Esophagus squamous epithelium (tissue), 4 donors: ENCODE data around the gene LCK.

ENCODE experiments used
- POLR2A ChIP-seq, 4 donors: fragments of 450-650 bp; IDR thresholded peaks; one replicate each; pipeline ENCODE4 v1.6.1; 2017; ENCODE audit warnings: antibody characterized with exemption in 4 of 4, mild to moderate bottlenecking in 4 of 4, moderate library complexity in 3 of 4
- TF ChIP-seq, protein P1 (sequence below), 6 experiments: fragments of 450-650 bp in 4 of 6; fragments of 200-600 bp in 2 of 6; sonication (generic) in 2 of 6; IDR thresholded peaks; one replicate each; pipeline ENCODE4 v1.5.1; 2016 to 2019; ENCODE audit warnings: antibody characterized with exemption in 6 of 6, mild to moderate bottlenecking in 4 of 6, moderate library complexity in 4 of 6

DNA sequence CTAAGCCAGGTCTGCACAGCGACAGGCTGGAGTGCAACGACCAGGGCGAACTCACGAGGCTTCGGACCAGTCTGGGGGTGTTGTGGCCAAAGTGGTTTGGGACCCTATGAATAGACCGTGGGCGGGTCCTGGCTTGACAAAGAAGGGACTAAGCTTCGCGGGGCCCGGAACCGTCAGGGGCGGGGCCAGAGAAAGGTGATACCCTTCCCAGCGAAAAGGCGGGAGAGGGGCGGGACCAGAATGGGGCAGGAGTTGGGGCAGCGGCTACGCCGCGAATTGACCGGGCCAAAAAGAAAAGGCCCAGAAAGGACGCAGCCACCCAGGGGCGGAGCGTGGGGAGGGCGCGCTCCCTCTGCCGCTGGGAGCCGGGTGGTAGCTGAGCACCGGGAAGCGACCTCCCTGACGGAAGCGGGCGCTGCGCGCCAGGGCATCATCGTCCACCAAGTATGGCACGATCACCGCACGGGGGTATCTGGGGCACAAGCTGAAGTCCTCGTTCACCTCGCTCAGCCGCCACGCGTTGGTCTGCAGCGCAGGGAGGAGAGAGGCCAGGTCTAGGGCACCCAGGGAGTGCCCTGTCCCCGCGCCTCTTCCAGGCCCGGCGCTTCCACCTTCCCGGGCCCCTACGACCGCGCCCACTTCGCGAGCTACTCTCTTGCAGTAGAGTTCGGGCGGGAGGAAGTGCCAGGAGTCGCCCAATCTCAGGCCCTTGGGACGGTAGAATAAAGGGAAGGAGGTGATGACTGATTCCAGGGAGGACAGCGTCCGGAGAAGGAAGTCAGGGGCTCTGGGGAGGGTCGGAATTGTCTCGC, 10.7 kb upstream of the LCK start:
- peak in 1 of 4 donors; percentile 63 for TF ChIP-seq POLR2A (IDR thresholded peaks at IDR 0.05)
- TF ChIP-seq, protein P1, sequence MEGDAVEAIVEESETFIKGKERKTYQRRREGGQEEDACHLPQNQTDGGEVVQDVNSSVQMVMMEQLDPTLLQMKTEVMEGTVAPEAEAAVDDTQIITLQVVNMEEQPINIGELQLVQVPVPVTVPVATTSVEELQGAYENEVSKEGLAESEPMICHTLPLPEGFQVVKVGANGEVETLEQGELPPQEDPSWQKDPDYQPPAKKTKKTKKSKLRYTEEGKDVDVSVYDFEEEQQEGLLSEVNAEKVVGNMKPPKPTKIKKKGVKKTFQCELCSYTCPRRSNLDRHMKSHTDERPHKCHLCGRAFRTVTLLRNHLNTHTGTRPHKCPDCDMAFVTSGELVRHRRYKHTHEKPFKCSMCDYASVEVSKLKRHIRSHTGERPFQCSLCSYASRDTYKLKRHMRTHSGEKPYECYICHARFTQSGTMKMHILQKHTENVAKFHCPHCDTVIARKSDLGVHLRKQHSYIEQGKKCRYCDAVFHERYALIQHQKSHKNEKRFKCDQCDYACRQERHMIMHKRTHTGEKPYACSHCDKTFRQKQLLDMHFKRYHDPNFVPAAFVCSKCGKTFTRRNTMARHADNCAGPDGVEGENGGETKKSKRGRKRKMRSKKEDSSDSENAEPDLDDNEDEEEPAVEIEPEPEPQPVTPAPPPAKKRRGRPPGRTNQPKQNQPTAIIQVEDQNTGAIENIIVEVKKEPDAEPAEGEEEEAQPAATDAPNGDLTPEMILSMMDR (IDR thresholded peaks at IDR 0.05) = peak in 4 of 6 experiments; percentile 16 to 25 (median 19)
